ENCODE results near the gene GSE1.

GSE1 gene

DNA sequence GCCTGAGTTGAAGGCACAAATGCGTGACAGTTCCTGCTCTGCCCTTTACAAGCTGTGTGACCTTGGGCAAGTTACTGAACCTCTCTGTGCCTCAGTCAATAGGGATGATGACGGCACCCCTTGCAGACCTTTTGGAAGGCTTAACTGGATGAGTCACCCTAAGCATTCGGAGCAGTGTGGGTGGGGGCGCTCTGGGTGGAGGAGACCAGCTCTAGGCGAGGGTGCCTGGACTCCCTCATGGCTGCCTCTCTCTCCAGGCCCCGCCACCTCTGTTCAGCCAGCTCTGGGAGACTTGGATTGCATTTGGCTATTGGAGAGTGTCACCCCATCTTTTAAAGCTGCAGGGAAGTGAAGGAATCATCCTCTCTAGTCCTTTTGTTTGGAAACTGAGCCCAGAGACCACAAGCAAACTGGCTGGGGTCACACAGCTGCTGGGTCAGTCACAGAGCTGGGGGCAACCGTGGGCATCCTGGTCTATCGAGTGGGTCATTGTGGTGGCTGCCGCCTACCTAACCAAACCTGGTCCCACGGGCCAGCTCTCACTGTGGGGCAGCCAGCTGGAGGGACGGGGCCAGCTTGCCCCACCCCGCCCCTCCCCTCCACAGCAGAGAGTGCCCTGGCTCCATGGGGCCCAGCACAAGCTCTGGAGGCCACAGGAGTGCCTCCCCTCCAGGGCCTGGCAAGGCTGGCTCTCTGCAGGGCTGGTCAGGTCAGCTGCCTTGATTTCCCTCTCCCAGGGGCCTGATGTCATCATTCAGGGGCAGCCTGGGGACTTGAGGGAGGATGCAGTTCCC, 20.2 kb upstream of the GSE1 start:
- Histone ChIP-seq H3K27me3 (ENCODE audit: insufficient read depth, low read length) (no peaks in the 10 kb centered on the region), H3K4me3 (ENCODE audit: low read depth, low read length) (no peak overlapping the region), H2AFZ (ENCODE audit: low read length, unreplicated experiment) (no peak overlapping the region), H3K79me2 (ENCODE audit: control insufficient read depth, insufficient read depth, low read length, unreplicated experiment) (peaks cover 9% of the 10 kb centered on the region), H3K4me1 (ENCODE audit: control insufficient read depth, insufficient read depth, low read length, unreplicated experiment) (peaks cover 3% of the 10 kb centered on the region), H3K27ac (ENCODE audit: low read depth, low read length) (no peak overlapping the region), H3K36me3 (ENCODE audit: insufficient read depth, low read length) (no peaks in the 10 kb centered on the region)

DNA sequence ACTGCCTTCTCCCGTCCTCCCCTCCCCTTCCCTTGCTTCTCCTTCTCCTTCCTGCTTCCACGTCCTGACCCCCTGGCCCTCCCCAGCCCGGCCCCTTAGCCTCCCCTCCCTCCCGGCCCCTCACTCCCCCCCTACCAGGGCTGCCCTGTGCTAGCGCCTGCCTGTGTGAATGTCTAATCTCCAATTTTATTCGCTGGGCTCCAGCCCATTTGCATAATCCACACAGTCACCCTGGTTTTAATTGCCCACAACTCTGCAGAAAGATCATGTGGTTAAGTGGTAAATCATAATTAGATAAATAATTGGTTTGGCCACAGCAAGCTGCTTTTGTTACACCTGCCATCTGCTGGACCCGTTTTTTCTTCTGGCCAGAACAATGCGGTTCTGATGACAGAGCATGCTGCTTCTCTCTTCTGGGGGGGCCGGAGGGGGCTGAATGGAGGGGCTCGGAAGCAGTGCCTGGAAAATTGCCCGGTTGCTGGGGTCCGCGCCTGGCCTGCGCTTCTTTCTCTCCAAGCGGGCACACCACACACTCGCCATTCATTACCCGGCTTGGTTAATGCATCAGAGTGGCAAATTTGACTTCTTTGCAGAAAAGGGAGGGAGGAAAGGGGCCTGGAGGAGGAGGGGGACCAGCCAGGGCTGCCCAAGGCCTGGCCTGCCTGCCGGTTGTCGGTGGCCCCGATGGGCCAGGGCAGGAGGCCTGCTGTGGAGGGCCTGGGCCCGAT, 19.5 kb upstream of the GSE1 start:
- Histone ChIP-seq H2AFZ (ENCODE audit: low read length, unreplicated experiment) (no peak overlapping the region), H3K36me3 (ENCODE audit: insufficient read depth, low read length) (no peaks in the 10 kb centered on the region), H3K4me3 (ENCODE audit: low read depth, low read length) (no peak overlapping the region), H3K27ac (ENCODE audit: low read depth, low read length) (no peak overlapping the region), H3K79me2 (ENCODE audit: control insufficient read depth, insufficient read depth, low read length, unreplicated experiment) (peaks cover 6% of the 10 kb centered on the region), H3K4me1 (ENCODE audit: control insufficient read depth, insufficient read depth, low read length, unreplicated experiment) (peaks cover 3% of the 10 kb centered on the region), H3K27me3 (ENCODE audit: insufficient read depth, low read length) (no peaks in the 10 kb centered on the region)

DNA sequence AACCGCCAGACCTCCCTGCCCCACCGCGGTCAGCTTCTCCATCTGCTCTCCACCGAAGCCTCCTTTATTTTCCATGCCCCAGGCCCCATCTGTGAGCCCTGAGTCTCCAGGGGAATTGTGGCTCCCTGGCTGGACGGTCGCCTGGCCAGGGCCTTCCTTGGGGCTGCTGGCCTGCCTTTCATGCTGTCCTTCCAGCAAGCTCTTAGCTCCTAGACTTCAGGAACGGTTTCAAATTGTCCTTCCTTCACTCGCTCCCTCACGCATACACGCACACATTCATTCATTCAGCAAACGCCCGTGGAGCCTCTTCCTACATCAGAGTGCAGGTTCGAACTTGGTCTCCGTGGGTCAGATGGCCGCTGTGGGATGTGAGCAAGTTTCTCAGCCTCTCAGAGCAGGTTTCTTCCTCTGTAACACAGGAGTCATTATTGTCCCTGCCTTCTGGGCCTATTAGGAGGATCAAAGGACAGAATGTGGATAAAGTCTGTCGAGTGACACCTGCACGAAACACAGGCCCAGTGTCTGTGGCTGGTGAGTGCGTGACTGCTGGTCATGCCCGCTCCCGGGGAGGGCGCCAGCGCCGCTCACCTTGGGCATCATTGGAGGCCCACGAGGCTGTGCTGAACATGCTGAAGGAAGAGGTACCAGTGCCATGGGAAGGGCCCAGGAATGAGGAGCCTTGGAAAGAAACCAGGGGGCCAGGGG, 18.7 kb upstream of the GSE1 start:
- Histone ChIP-seq H3K36me3 (ENCODE audit: insufficient read depth, low read length) (no peaks in the 10 kb centered on the region), H3K4me3 (ENCODE audit: low read depth, low read length) (no peak overlapping the region), H3K79me2 (ENCODE audit: control insufficient read depth, insufficient read depth, low read length, unreplicated experiment) (peaks cover 6% of the 10 kb centered on the region), H3K4me1 (ENCODE audit: control insufficient read depth, insufficient read depth, low read length, unreplicated experiment) (peaks cover 3% of the 10 kb centered on the region), H3K27ac (ENCODE audit: low read depth, low read length) (no peak overlapping the region), H3K27me3 (ENCODE audit: insufficient read depth, low read length) (no peaks in the 10 kb centered on the region), H2AFZ (ENCODE audit: low read length, unreplicated experiment) (no peak overlapping the region)

GRCh38 chr16:85594978-85595661, 18.0 kb upstream of the GSE1 start:
- H3K79me2 ChIP-seq (ENCODE audit: control insufficient read depth, insufficient read depth, low read length, unreplicated experiment): peaks cover 3% of the 10 kb centered on the region
- no peaks in the 10 kb centered on the region for H3K27me3 ChIP-seq (ENCODE audit: insufficient read depth, low read length)
- peaks cover 3% of the 10 kb centered on the region for H3K4me1 ChIP-seq (ENCODE audit: control insufficient read depth, insufficient read depth, low read length, unreplicated experiment)

GRCh38 chr16:85595812-85596502, 17.2 kb upstream of the GSE1 start:
- H2AFZ ChIP-seq (ENCODE audit: low read length, unreplicated experiment): no peak overlapping the region

More at GRCh38 chr16:85594978-85595661, 18.0 kb upstream of the GSE1 start:
- no peak overlapping the region for H3K4me3 ChIP-seq (ENCODE audit: low read depth, low read length)
- no peaks in the 10 kb centered on the region for H3K36me3 ChIP-seq (ENCODE audit: insufficient read depth, low read length)
- H2AFZ ChIP-seq (ENCODE audit: low read length, unreplicated experiment): no peak overlapping the region
- no peak overlapping the region for H3K27ac ChIP-seq (ENCODE audit: low read depth, low read length)

DNA sequence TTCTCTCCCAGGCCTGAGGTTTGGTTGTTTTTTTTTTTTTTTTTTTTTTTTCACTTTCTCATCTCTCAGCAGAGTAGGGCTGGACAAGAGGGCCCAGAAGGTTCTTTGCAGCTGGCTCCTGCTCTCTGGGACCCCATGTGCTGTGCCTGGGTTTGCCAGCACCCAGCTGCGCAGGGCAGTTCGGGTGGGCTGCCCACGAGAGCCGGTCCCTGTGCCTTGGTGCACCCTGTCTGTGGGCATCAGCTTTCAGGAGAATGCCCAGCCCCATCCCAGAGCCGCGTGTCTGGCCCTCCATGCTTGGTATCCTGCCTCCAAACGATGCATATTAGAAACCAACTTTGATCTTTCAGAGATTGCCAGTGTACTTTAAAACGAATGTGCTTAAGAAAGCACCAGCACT, 15.0 kb upstream of the GSE1 start:
- Histone ChIP-seq H2AFZ (ENCODE audit: low read length, unreplicated experiment) (no peak overlapping the region), H3K36me3 (ENCODE audit: insufficient read depth, low read length) (no peaks in the 10 kb centered on the region), H3K79me2 (ENCODE audit: control insufficient read depth, insufficient read depth, low read length, unreplicated experiment) (peaks cover 3% of the 10 kb centered on the region), H3K4me1 (ENCODE audit: control insufficient read depth, insufficient read depth, low read length, unreplicated experiment) (no peaks in the 10 kb centered on the region), H3K27ac (ENCODE audit: low read depth, low read length) (no peak overlapping the region), H3K27me3 (ENCODE audit: insufficient read depth, low read length) (no peaks in the 10 kb centered on the region), H3K4me3 (ENCODE audit: low read depth, low read length) (no peak overlapping the region)

More at GRCh38 chr16:85595812-85596502, 17.2 kb upstream of the GSE1 start:
- no peaks in the 10 kb centered on the region for H3K36me3 ChIP-seq (ENCODE audit: insufficient read depth, low read length)
- peaks cover 3% of the 10 kb centered on the region for H3K79me2 ChIP-seq (ENCODE audit: control insufficient read depth, insufficient read depth, low read length, unreplicated experiment)
- H3K4me3 ChIP-seq (ENCODE audit: low read depth, low read length): no peak overlapping the region
- H3K27me3 ChIP-seq (ENCODE audit: insufficient read depth, low read length): no peaks in the 10 kb centered on the region
- peaks cover 3% of the 10 kb centered on the region for H3K4me1 ChIP-seq (ENCODE audit: control insufficient read depth, insufficient read depth, low read length, unreplicated experiment)
- no peak overlapping the region for H3K27ac ChIP-seq (ENCODE audit: low read depth, low read length)

DNA sequence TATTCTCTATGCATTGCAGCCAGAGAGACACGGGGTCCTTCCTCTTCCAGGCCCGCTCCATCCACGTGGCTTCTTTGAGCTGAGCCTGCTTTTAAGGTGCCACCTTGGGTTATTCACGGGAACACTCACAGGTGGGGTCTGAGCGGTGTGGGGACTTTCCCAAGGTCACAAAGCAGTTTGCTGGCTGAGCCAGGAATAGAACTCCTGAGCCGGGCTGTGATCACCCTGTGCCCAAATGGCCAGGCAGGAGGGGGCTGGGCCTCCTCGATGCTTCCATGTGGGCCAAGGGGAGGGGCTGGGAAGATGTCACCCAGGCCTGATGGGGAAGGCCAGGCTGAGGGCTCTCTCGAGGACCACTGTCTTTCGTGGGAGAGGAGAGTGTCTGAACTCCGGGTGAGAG, 13.0 kb upstream of the GSE1 start:
- Histone ChIP-seq H3K27ac (ENCODE audit: low read depth, low read length) (no peak overlapping the region), H2AFZ (ENCODE audit: low read length, unreplicated experiment) (no peak overlapping the region), H3K79me2 (ENCODE audit: control insufficient read depth, insufficient read depth, low read length, unreplicated experiment) (peaks cover 8% of the 10 kb centered on the region), H3K27me3 (ENCODE audit: insufficient read depth, low read length) (no peaks in the 10 kb centered on the region), H3K36me3 (ENCODE audit: insufficient read depth, low read length) (no peaks in the 10 kb centered on the region), H3K4me3 (ENCODE audit: low read depth, low read length) (no peak overlapping the region), H3K4me1 (ENCODE audit: control insufficient read depth, insufficient read depth, low read length, unreplicated experiment) (no peaks in the 10 kb centered on the region)

GRCh38 chr16:85600530-85601271, 12.4 kb upstream of the GSE1 start:
- no peaks in the 10 kb centered on the region for H3K4me1 ChIP-seq (ENCODE audit: control insufficient read depth, insufficient read depth, low read length, unreplicated experiment)
- H3K27me3 ChIP-seq (ENCODE audit: insufficient read depth, low read length): no peaks in the 10 kb centered on the region
- no peak overlapping the region for H2AFZ ChIP-seq (ENCODE audit: low read length, unreplicated experiment)
- peaks cover 8% of the 10 kb centered on the region for H3K79me2 ChIP-seq (ENCODE audit: control insufficient read depth, insufficient read depth, low read length, unreplicated experiment)
- no peak overlapping the region for H3K27ac ChIP-seq (ENCODE audit: low read depth, low read length)
- no peak overlapping the region for H3K4me3 ChIP-seq (ENCODE audit: low read depth, low read length)
- H3K36me3 ChIP-seq (ENCODE audit: insufficient read depth, low read length): no peaks in the 10 kb centered on the region

DNA sequence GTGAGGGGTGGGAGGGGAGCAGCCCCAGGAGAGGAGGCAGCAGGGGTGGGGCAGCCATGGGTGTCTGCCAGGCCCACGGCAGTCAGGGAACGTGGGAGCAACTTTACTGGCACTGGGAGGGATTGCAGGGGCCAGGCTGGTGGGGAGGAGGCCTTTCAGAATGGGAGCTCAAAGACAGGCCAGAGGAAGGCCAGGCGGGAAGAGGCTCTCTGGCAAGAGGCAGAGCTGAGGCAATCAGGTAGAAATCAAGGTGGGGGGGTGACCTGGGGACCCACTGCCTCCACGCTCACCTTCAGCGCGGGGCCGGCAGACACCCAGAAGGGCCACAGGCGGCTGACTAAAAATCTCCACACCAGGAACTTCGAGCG, 11.9 kb upstream of the GSE1 start:
- no peaks in the 10 kb centered on the region for H3K27me3 ChIP-seq (ENCODE audit: insufficient read depth, low read length)
- no peak overlapping the region for H2AFZ ChIP-seq (ENCODE audit: low read length, unreplicated experiment)
- no peak overlapping the region for H3K4me3 ChIP-seq (ENCODE audit: low read depth, low read length)
- H3K79me2 ChIP-seq (ENCODE audit: control insufficient read depth, insufficient read depth, low read length, unreplicated experiment): peaks cover 8% of the 10 kb centered on the region
- no peak overlapping the region for H3K27ac ChIP-seq (ENCODE audit: low read depth, low read length)
- H3K4me1 ChIP-seq (ENCODE audit: control insufficient read depth, insufficient read depth, low read length, unreplicated experiment): no peaks in the 10 kb centered on the region
- H3K36me3 ChIP-seq (ENCODE audit: insufficient read depth, low read length): no peaks in the 10 kb centered on the region
